Measurements from ENCODE around the gene ZSCAN5A. TPM values are rescaled to one million over a fixed set of nuclear protein-coding genes. Genes with fewer than 3 reads are reported as not detected.
"Not testable (repeated sequence)": the region's sequence is repeated elsewhere in the genome, so short reads cannot be mapped to it uniquely, and the experiment has no call there.

ZSCAN5A gene
- total RNA-seq, 6 donors from 2014 or later = 6.2 to 18.6 (median 11.3) TPM

- 51 to 68% methylated on average over 4 of the region's 4 CpGs for WGBS, 2 donors
- H3K4me3 ChIP-seq = no peak overlapping the region
- no peaks in the 10 kb centered on the region for H3K9me3 ChIP-seq
Measured at GRCh38 chr19:56312342-56312741, 2.3 kb downstream of the ZSCAN5A start.

GRCh38 chr19:56310462-56310861 is 4.2 kb downstream of the ZSCAN5A start:
- Histone ChIP-seq H3K36me3 (peaks cover 0 to 30% (median 4%) of the 10 kb centered on the region in 4 donors), H3K4me1 (peaks cover 6 to 15% (median 10%) of the 10 kb centered on the region in 4 donors), H3K27ac (no peak overlapping the region), H3K27me3 (no peaks in the 10 kb centered on the region), H3K9me3 (no peaks in the 10 kb centered on the region), H3K4me3 (no peak overlapping the region)
- no peak for DNase-seq
- WGBS, 2 donors = 73% methylated on average over 8 of the region's 8 CpGs
- no peak for ATAC-seq (ENCODE audit: low FRiP score in 2 of 2)
- TF ChIP-seq, protein P1, sequence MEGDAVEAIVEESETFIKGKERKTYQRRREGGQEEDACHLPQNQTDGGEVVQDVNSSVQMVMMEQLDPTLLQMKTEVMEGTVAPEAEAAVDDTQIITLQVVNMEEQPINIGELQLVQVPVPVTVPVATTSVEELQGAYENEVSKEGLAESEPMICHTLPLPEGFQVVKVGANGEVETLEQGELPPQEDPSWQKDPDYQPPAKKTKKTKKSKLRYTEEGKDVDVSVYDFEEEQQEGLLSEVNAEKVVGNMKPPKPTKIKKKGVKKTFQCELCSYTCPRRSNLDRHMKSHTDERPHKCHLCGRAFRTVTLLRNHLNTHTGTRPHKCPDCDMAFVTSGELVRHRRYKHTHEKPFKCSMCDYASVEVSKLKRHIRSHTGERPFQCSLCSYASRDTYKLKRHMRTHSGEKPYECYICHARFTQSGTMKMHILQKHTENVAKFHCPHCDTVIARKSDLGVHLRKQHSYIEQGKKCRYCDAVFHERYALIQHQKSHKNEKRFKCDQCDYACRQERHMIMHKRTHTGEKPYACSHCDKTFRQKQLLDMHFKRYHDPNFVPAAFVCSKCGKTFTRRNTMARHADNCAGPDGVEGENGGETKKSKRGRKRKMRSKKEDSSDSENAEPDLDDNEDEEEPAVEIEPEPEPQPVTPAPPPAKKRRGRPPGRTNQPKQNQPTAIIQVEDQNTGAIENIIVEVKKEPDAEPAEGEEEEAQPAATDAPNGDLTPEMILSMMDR (IDR thresholded peaks at IDR 0.05) = no peak

More at GRCh38 chr19:56312342-56312741, 2.3 kb downstream of the ZSCAN5A start:
- no peaks in the 10 kb centered on the region for H3K27me3 ChIP-seq
- H3K27ac ChIP-seq = no peak overlapping the region
- H3K36me3 ChIP-seq = peaks cover 0 to 26% (median 2%) of the 10 kb centered on the region in 4 donors
- no peak for ATAC-seq (ENCODE audit: low FRiP score in 2 of 2)
- TF ChIP-seq POLR2AphosphoS5 (IDR thresholded peaks at IDR 0.05) (no peak), EP300 (IDR thresholded peaks at IDR 0.05) (no peak), POLR2A (IDR thresholded peaks at IDR 0.05) (no peak)
- TF ChIP-seq, protein P1 (IDR thresholded peaks at IDR 0.05) = no peak
- peaks cover 13 to 21% (median 15%) of the 10 kb centered on the region in 4 donors for H3K4me1 ChIP-seq
- no peak for DNase-seq

- no peaks in the 10 kb centered on the region for H3K27me3 ChIP-seq
- DNase-seq (peak; percentile 73 to 88), ATAC-seq (ENCODE audit: low FRiP score in 2 of 2) (peak; percentile 67 to 88)
- TF ChIP-seq POLR2A (IDR thresholded peaks at IDR 0.05) (no peak), EP300 (IDR thresholded peaks at IDR 0.05) (no peak), POLR2AphosphoS5 (IDR thresholded peaks at IDR 0.05) (no peak)
- TF ChIP-seq, protein P1 (IDR thresholded peaks at IDR 0.05) = peak; percentile 58 to 81 (median 79)
- H3K27ac ChIP-seq = no peak overlapping the region
- H3K36me3 ChIP-seq = peaks cover 0 to 36% (median 4%) of the 10 kb centered on the region in 4 donors
- H3K9me3 ChIP-seq = no peaks in the 10 kb centered on the region
- H3K4me3 ChIP-seq = no peak overlapping the region
- WGBS, 2 donors = 79 to 87% methylated on average over 8 to 11 of the region's 11 CpGs
- peaks cover 4 to 13% (median 8%) of the 10 kb centered on the region in 4 donors for H3K4me1 ChIP-seq
Measured at GRCh38 chr19:56309511-56310185, 5.0 kb downstream of the ZSCAN5A start.

DNA sequence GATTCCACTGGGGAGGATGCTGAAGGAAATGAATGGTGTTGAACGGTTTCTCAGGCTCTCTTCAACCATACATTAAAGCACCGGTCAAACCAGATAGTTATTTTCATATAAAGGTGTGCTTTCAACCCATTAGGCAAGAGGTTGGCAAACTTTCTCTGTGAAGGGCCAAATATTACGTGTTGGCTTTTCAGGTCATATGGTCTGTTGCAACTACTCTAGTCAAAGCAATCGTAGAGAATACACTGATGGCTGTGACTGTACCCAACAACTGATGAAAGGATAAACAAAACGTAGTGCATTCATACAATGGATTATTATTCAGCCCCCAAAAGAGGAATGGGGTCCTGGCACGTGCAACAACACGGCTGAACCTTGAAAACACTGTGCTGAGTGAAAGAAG is 5.8 kb downstream of the ZSCAN5A start:
- Histone ChIP-seq H3K4me3 (no peak overlapping the region), H3K27ac (no peak overlapping the region), H3K36me3 (peaks cover 0 to 36% (median 7%) of the 10 kb centered on the region in 4 donors), H3K27me3 (no peaks in the 10 kb centered on the region), H3K9me3 (no peaks in the 10 kb centered on the region), H3K4me1 (peaks cover 3 to 11% (median 6%) of the 10 kb centered on the region in 4 donors)
- no peak for DNase-seq
- ATAC-seq (ENCODE audit: low FRiP score in 2 of 2) = no peak
- 69 to 78% methylated on average over 7 of the region's 7 CpGs for WGBS, 2 donors
- TF ChIP-seq EP300 (IDR thresholded peaks at IDR 0.05) = no peak
- TF ChIP-seq, protein P1 (IDR thresholded peaks at IDR 0.05) = no peak

DNA sequence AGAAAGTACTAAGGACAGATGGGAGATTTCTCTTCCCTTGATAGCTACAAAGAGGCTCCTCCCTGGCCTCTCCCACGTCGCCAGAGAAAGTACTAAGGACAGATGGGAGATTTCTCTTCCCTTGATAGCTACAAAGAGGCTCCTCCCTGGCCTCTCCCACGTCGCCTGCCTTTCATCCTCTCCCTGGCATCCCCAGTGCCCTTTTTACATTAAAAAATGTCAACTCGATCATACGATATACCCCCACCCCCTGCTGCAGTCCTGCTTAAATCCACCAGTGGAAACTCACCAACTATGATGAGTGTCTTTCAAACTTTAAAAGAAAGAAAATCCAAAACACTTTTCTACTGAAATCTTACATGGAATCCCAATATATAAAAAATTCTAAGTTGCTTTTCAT is 7.6 kb downstream of the ZSCAN5A start:
- Histone ChIP-seq H3K36me3 (peaks cover 0 to 36% (median 7%) of the 10 kb centered on the region in 4 donors), H3K27ac (peak overlapping the region in 2 of 4 donors; percentile 23 to 50)
- DNase-seq; H3K4me3 ChIP-seq; H3K4me1 ChIP-seq; H3K9me3 ChIP-seq; ATAC-seq (ENCODE audit: low FRiP score in 2 of 2); H3K27me3 ChIP-seq: not testable (repeated sequence)
- WGBS, 2 donors = 73 to 90% methylated on average over 5 to 6 of the region's 6 CpGs
